Glutamatergic neuron (in vitro differentiated cells): ENCODE data around the gene DUSP6. TPM values are rescaled to one million over a fixed set of nuclear protein-coding genes. Genes with fewer than 3 reads are reported as not detected.

Experiments
- DNase-seq: peaks from one replicate; pipeline ENCODE4 v3.0.0; 2022
- H3K27ac Mint-ChIP-seq: one replicate; pipeline ENCODE4 v1.8.0; 2020; ENCODE audit warnings: mild to moderate bottlenecking, mixed read lengths, inconsistent platforms; ENCODE audit not compliant: unreplicated experiment
- H3K27me3 Mint-ChIP-seq: one replicate; pipeline ENCODE4 v1.8.0; 2020; ENCODE audit warnings: mild to moderate bottlenecking, moderate library complexity, mixed read lengths, inconsistent platforms; ENCODE audit not compliant: unreplicated experiment
- H3K36me3 Mint-ChIP-seq: one replicate; pipeline ENCODE4 v1.8.0; 2020; ENCODE audit warnings: mild to moderate bottlenecking, mixed read lengths, inconsistent platforms; ENCODE audit not compliant: unreplicated experiment
- H3K4me1 Mint-ChIP-seq: one replicate; pipeline ENCODE4 v1.8.0; 2020; ENCODE audit warnings: mild to moderate bottlenecking, low read depth, mixed read lengths, inconsistent platforms; ENCODE audit not compliant: unreplicated experiment
- H3K4me3 Mint-ChIP-seq: one replicate; pipeline ENCODE4 v1.8.0; 2020; ENCODE audit warnings: mild to moderate bottlenecking, mixed read lengths, inconsistent platforms; ENCODE audit not compliant: unreplicated experiment
- H3K9me3 Mint-ChIP-seq: one replicate; pipeline ENCODE4 v1.8.0; 2020; ENCODE audit warnings: mild to moderate bottlenecking, moderate library complexity, mixed read lengths, inconsistent platforms; ENCODE audit not compliant: unreplicated experiment
- total RNA-seq: library from RNA; stranded (reverse); fragmentation: NEBNext Ultra II Directional; extraction: Animal tissue kit (Norgen Biotek cat#: 25700); gene quantifications from one replicate; pipeline ENCODE4 v1.2.1, GENCODE V29; 2021; ENCODE audit not compliant: unreplicated experiment
- TF ChIP-seq, protein P1 (sequence below): fragments of 200-600 bp; sonication (generic); IDR thresholded peaks from one replicate; pipeline ENCODE4 v1.5.0; 2021; ENCODE audit not compliant: partially characterized antibody, unreplicated experiment

The DUSP6 gene
- total RNA-seq, 1 donor from 2014 or later, result 4.2 TPM

DNA sequence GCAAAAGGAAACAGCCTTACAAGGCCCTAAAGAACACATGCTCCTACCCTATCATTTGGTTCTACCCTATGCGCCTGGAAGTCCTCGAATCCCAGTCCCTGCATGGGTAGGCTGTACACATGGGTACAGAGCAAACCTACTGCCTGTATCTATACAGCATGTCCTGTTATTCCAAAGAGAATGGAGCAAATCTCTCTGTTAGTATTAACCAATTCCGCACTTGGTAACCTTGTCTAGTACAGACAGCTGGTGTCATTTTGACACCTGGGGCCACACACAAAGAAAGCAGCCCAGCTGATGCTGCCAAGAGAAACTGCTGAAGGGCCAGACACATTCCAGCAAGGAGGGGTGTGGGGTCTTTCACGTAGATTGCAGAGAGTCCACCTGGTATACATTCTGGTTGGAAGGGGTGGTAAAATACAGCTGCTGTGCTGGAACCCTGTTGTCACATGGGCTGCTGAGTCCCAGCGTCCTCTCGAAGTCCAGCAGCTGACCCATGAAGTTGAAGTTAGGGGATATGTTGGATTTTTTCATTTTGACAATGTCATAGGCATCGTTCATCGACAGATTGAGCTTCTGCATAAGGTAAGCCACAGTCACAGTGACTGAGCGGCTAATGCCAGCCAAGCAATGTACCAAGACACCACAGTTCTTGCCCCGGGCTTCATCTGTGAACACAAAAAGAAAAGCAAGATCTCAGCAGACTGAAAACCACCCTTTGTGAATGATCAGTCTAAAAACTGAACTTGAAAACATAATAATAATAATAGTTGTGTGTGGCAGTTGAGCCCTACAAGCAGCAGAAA lies 3.2 kb downstream of the DUSP6 start:
- no peaks in the 10 kb centered on the region for H3K36me3 Mint-ChIP-seq
- peak overlapping the region; percentile 47 for H3K4me3 Mint-ChIP-seq
- H3K9me3 Mint-ChIP-seq, result peaks cover 20% of the 10 kb centered on the region
- TF ChIP-seq, protein P1, sequence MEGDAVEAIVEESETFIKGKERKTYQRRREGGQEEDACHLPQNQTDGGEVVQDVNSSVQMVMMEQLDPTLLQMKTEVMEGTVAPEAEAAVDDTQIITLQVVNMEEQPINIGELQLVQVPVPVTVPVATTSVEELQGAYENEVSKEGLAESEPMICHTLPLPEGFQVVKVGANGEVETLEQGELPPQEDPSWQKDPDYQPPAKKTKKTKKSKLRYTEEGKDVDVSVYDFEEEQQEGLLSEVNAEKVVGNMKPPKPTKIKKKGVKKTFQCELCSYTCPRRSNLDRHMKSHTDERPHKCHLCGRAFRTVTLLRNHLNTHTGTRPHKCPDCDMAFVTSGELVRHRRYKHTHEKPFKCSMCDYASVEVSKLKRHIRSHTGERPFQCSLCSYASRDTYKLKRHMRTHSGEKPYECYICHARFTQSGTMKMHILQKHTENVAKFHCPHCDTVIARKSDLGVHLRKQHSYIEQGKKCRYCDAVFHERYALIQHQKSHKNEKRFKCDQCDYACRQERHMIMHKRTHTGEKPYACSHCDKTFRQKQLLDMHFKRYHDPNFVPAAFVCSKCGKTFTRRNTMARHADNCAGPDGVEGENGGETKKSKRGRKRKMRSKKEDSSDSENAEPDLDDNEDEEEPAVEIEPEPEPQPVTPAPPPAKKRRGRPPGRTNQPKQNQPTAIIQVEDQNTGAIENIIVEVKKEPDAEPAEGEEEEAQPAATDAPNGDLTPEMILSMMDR, result no peak
- H3K27ac Mint-ChIP-seq, result no peak overlapping the region
- H3K27me3 Mint-ChIP-seq, result peaks cover 16% of the 10 kb centered on the region
- no peak for DNase-seq
- H3K4me1 Mint-ChIP-seq, result peaks cover 38% of the 10 kb centered on the region

DNA sequence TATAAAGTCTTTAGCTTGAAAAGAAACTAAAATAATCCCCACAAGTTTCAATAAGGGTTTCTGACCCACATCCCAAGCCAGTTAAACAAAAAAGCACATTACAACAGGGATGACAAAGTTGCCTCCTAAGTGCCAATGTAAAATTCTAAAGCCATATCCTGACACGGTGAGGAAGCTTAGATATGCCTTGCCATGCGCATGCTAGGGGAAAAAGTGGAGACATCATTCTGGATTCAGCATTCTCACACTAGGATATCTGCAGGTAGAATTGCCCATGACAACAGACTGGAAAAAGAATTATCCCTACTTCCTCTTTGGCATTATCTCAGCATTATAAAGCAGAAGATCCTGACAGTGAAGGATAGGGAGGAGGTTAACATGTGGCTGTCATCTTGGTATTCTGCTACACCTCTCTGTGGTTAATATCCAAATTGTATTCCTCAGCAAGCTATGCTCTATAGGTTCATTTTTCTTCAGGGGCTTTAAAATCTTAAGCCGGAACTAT lies 4.9 kb downstream of the DUSP6 start:
- no peak overlapping the region for H3K4me3 Mint-ChIP-seq
- no peaks in the 10 kb centered on the region for H3K36me3 Mint-ChIP-seq
- no peak overlapping the region for H3K27ac Mint-ChIP-seq
- TF ChIP-seq, protein P1, result no peak
- peaks cover 10% of the 10 kb centered on the region for H3K27me3 Mint-ChIP-seq
- peaks cover 36% of the 10 kb centered on the region for H3K4me1 Mint-ChIP-seq
- DNase-seq, result no peak
- H3K9me3 Mint-ChIP-seq, result peaks cover 13% of the 10 kb centered on the region

DNA sequence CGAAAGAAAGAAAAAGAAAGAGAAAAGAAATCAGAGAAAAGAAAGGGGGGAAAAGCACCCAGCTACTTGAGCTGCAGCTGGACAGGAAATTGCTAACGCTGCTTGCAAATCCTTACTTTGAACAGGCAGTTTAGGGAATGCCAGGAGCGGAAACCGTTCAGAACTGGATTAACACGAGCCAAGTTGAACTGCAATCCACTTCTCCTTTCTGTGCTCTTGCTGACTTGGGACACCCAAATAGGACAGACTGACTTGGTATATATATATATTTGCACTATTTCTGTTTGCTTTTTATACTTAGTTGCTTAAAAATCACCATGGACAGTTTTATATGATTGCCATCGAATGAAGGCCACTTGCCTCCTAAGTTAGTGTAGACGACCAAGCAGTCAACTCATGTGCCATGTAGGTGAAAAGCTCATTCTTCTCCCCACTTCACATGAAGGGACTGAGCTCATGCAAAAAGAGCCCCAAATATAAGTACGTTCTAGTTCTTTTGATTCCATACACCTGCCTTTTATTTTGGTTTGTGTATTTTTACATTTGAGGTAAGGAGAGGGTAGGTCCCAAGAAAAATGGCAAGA lies 5.5 kb downstream of the DUSP6 start:
- TF ChIP-seq, protein P1, result no peak
- no peak for DNase-seq

DNA sequence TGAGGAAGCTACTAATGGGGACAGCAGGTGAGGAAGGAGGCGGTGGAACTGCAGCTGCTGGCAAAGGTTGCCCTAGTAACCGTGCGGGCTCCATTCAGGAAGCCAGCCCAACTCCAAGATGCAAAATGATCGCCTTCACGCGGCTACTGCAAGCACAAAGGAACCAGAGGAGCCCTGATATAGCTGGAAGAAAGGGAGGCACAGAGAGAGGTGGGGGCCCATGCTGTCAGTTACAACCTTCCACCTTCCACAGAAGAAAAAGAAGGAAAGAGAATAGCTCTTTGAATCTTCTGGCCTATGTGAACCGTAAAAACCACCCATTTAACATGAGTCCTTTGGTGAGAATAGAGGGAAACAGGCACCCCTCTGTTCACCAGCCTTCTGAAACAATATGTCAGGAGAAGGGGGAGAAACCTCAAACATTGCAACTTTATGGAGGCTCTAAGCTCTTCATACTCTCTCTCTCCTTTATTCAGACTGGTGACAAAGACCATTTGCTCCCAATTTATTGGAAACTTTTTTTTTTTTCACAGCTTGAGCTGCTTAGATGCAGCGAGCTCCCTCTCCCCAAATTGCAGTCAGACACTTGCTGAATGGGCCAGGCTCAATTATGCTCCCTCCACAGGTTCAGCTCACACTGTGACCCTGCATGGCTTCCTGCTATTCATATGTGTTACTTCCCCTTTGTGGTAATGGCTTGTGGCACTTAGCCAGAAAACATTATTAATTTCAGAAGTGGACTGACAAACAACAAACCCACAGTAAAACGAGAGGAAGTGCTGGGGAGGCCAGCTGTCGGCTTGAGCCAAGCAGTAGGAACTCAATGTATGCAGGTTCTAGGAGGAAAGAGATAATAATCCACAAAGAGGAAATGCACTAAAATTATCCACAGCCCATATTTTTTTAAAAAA lies 6.2 kb downstream of the DUSP6 start:
- no peak for DNase-seq
- TF ChIP-seq, protein P1, result no peak
- H3K9me3 Mint-ChIP-seq, result peaks cover 10% of the 10 kb centered on the region
- no peaks in the 10 kb centered on the region for H3K36me3 Mint-ChIP-seq
- no peak overlapping the region for H3K27ac Mint-ChIP-seq
- H3K27me3 Mint-ChIP-seq, result peaks cover 9% of the 10 kb centered on the region
- peaks cover 28% of the 10 kb centered on the region for H3K4me1 Mint-ChIP-seq
- H3K4me3 Mint-ChIP-seq, result no peak overlapping the region

More for the DNA sequence above, 5.5 kb downstream of the DUSP6 start:
- H3K4me1 Mint-ChIP-seq, result peaks cover 31% of the 10 kb centered on the region
- peaks cover 10% of the 10 kb centered on the region for H3K9me3 Mint-ChIP-seq
- H3K27me3 Mint-ChIP-seq, result peaks cover 9% of the 10 kb centered on the region
- no peaks in the 10 kb centered on the region for H3K36me3 Mint-ChIP-seq
- no peak overlapping the region for H3K27ac Mint-ChIP-seq
- no peak overlapping the region for H3K4me3 Mint-ChIP-seq
